Left ventricle myocardium inferior (tissue), 1 donor: ENCODE results near the gene COQ9. TPM values are rescaled to one million over a fixed set of nuclear protein-coding genes. Genes with fewer than 3 reads are reported as not detected.

Experiments
- DNase-seq: peaks from one replicate; pipeline ENCODE4 v3.0.0-alpha.2; 2020
- H3K27ac ChIP-seq: fragments of 200-600 bp; replicated peaks from 2 replicates; pipeline ENCODE4 v1.8.0; 2021
- H3K27me3 ChIP-seq: fragments of 200-600 bp; 2 replicates; pipeline ENCODE4 v1.8.0; 2021; ENCODE audit warnings: low read depth
- H3K36me3 ChIP-seq: fragments of 200-600 bp; 2 replicates; pipeline ENCODE4 v1.8.0; 2021
- H3K4me1 ChIP-seq: fragments of 200-600 bp; 2 replicates; pipeline ENCODE4 v1.8.0; 2021
- H3K4me3 ChIP-seq: fragments of 200-600 bp; 2 replicates; pipeline ENCODE4 v1.8.0; 2021; ENCODE audit warnings: mild to moderate bottlenecking, moderate library complexity
- H3K9me3 ChIP-seq: fragments of 200-600 bp; replicated peaks from 2 replicates; pipeline ENCODE4 v1.8.0; 2021
- CTCF ChIP-seq: fragments of 200-600 bp; IDR thresholded peaks from 2 replicates; pipeline ENCODE4 v1.8.0; 2021; ENCODE audit warnings: antibody characterized with exemption, mild to moderate bottlenecking, borderline replicate concordance
- intact Hi-C: fragments of 100-400 bp; cut with micrococcal nuclease; formaldehyde crosslinking; loops from one replicate; pipeline ENCODE4 v1.11.0; 2022
- total RNA-seq: library from RNA; stranded (reverse); fragmentation: NEBNext Ultra II Directional; extraction: Animal tissue kit (Norgen Biotek cat#: 25700); gene quantifications from one replicate; pipeline ENCODE4 v1.2.1, GENCODE V29; 2021
- donor health status: DM: no; HTN: yes; CAD: no; lungs with severe emphysema.

Gene COQ9
- total RNA-seq, 1 donor from 2014 or later, result 234 TPM

- H3K36me3 ChIP-seq, result no peaks in the 10 kb centered on the region
- intact Hi-C loops, result no loop called here
- peaks cover 27% of the 10 kb centered on the region for H3K4me1 ChIP-seq
- peak within 1 kb of the TSS; percentile 75 for H3K27ac ChIP-seq
- no peak for TF ChIP-seq CTCF
- no peaks in the 10 kb centered on the region for H3K9me3 ChIP-seq
- DNase-seq, result peak; percentile 87
- no peaks in the 10 kb centered on the region for H3K27me3 ChIP-seq
- peak within 1 kb of the TSS; percentile 80 for H3K4me3 ChIP-seq
Observed at GRCh38 chr16:57485916-57486857, 38.9 kb downstream of the COQ9 start, which contains the start of gene DOK4. DOK4 (minus strand) TSS chr16:57486493; CDS start chr16:57479507, 6,986 bp downstream.

DNA sequence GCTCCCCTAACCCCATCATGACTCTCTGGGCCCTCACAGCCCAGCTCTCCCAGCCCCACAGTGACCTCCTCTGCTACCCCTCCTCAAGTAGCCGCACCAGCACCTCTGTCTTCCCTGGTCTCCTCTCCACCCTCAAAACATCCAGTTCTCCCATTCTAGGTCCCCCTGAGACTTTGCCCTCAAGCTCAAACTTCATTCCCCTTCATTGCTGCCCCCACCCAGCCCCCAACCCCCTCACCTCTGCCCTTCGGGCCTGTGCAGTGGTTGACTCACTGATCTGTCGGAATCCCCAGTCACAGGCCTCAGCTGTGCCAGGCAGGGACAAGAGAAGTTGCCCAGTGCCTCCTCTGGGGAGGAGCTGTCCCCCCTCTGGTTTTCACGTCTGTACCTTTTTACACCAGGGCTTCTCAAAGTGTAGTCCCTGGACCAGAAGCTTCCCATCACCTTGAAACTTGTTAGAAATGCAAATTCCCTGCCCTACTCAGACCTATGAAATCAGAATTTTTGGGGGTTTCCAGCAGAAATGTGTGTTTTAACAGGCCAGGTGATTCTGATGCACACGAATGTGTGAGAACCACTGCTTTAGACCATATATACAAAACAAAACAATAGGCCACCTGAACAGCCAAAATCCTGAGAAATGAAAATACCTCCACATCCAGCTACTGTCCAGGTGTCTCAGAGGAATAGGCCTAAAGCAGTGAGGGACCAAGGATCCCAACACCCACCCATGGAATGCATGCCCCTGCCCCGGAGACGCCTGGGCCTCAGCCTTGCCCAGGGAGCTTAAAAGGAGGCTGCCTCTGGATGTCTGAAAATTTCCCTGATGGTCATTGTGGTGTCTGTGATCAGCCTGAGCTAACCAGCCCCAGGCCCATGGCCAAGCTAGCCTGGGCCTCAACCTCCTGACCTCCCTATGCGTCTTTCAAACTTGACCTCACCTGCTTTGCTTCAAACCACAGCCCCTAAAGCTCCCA, 39.9 kb downstream of the COQ9 start:
- no peaks in the 10 kb centered on the region for H3K36me3 ChIP-seq
- TF ChIP-seq CTCF, result no peak
- H3K9me3 ChIP-seq, result no peaks in the 10 kb centered on the region
- DNase-seq, result no peak
- H3K4me1 ChIP-seq, result peaks cover 27% of the 10 kb centered on the region
- peak overlapping the region; percentile 75 for H3K27ac ChIP-seq
- H3K27me3 ChIP-seq, result no peaks in the 10 kb centered on the region
- intact Hi-C loops, result no loop called here
- peak overlapping the region; percentile 80 for H3K4me3 ChIP-seq

GRCh38 chr16:57489229-57489628, 42.0 kb downstream of the COQ9 start:
- Histone ChIP-seq H3K27me3 (no peaks in the 10 kb centered on the region), H3K4me3 (no peak overlapping the region), H3K36me3 (no peaks in the 10 kb centered on the region), H3K4me1 (peaks cover 27% of the 10 kb centered on the region), H3K9me3 (no peaks in the 10 kb centered on the region), H3K27ac (no peak overlapping the region)
- intact Hi-C loops, result no loop called here
- DNase-seq, result peak; percentile 2
- no peak for TF ChIP-seq CTCF

DNA sequence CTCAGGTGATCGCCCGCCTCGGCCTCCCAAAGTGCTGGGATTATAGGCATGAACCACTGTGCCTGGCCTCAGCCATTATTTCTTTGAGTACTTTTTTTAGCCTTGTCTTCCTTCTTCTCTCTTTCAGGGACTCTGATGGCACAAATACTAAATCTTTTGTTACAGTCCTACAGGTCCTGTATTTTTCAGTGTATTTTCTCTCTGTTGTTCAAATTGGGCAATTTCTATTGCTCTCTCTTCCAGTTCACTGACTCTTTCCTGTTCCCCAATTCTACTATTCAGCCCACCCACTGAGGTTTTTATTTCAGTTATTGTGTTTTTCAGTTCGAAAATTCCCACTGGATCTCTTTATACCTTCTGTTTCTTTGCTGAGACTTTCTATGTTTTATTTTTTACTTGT, 46.5 kb downstream of the COQ9 start:
- no peaks in the 10 kb centered on the region for H3K4me1 ChIP-seq
- no peak overlapping the region for H3K4me3 ChIP-seq
- H3K27me3 ChIP-seq, result no peaks in the 10 kb centered on the region
- no peaks in the 10 kb centered on the region for H3K36me3 ChIP-seq
- no peaks in the 10 kb centered on the region for H3K9me3 ChIP-seq
- no peak for DNase-seq
- no peak for TF ChIP-seq CTCF
- H3K27ac ChIP-seq, result no peak overlapping the region
- intact Hi-C loops, result no loop called here

DNA sequence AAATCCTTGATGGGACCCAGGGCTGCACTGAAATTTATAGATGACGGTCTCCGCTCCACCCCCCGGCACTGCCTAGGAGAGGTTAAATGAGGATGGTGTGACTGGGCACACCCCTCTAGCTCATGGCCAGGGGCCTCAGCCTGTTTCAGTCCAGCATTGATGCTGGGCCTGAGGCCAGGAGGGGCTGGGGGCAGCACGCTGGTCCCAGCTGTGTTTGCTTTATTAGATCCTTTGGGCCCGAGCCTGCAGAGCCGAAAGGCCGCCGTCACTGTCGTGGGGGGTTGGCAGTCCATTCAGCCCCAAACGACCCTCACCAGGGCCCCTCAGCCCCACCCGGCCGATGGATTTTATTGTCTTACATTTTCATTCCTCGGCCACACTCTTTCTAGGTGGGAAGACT, 49.8 kb downstream of the COQ9 start:
- Histone ChIP-seq H3K36me3 (no peaks in the 10 kb centered on the region), H3K27ac (no peak overlapping the region), H3K9me3 (no peaks in the 10 kb centered on the region), H3K4me1 (no peaks in the 10 kb centered on the region), H3K27me3 (no peaks in the 10 kb centered on the region), H3K4me3 (no peak overlapping the region)
- intact Hi-C loops, result no loop called here
- DNase-seq, result peak; percentile 1
- TF ChIP-seq CTCF, result no peak
